ENCODE measurements around the gene BLID. TPM values are rescaled to one million over a fixed set of nuclear protein-coding genes. Genes with fewer than 3 reads are reported as not detected.

Gene BLID
- total RNA-seq, 4 donors from 2014 or later, result not detected

DNA sequence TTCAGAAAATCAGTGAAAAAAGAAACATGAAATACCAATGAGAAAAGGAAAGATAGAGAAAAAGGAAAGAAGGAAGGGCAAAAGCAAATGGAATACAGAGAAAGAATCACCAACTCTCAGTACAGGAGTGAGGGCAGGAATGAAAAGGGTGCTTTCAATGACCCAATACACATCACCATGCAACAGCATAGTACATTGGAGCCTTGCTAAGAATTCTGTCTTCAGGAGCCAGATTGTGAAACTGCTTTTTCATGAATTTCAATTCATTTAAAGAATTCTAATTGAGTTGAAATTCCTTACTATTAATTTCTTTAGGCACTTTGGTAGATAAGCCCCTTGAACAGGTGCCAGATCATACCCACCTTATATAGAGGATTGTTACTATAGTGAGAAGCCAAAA lies 34.9 kb downstream of the BLID start:
- no peaks in the 10 kb centered on the region for H3K9me3 ChIP-seq
- no peaks in the 10 kb centered on the region for H3K27me3 ChIP-seq
- H3K4me3 ChIP-seq, result no peak overlapping the region
- DNase-seq (ENCODE audit: low spot score in 2 of 2), result no peak
- H3K27ac ChIP-seq, result no peak overlapping the region
- H3K36me3 ChIP-seq, result no peaks in the 10 kb centered on the region
- no peaks in the 10 kb centered on the region for H3K4me1 ChIP-seq
- no peak for TF ChIP-seq POLR2A (IDR thresholded peaks at IDR 0.05)
- TF ChIP-seq EP300 (IDR thresholded peaks at IDR 0.05), result no peak
- TF ChIP-seq CTCF (IDR thresholded peaks at IDR 0.05), result no peak
- no peak for TF ChIP-seq POLR2AphosphoS5 (IDR thresholded peaks at IDR 0.05)

GRCh38 chr11:122077459-122077858 lies 38.6 kb downstream of the BLID start:
- DNase-seq (ENCODE audit: low spot score in 2 of 2), result no peak
- H3K9me3 ChIP-seq, result no peaks in the 10 kb centered on the region
- no peak overlapping the region for H3K27ac ChIP-seq
- H3K36me3 ChIP-seq, result no peaks in the 10 kb centered on the region
- H3K4me3 ChIP-seq, result no peak overlapping the region
- no peaks in the 10 kb centered on the region for H3K4me1 ChIP-seq
- no peaks in the 10 kb centered on the region for H3K27me3 ChIP-seq
- WGBS, result 93% methylated on average over 1 of the region's 1 CpG
- no peak for TF ChIP-seq EP300 (IDR thresholded peaks at IDR 0.05)
- no peak for TF ChIP-seq CTCF (IDR thresholded peaks at IDR 0.05)
- TF ChIP-seq POLR2AphosphoS5 (IDR thresholded peaks at IDR 0.05), result no peak
- TF ChIP-seq POLR2A (IDR thresholded peaks at IDR 0.05), result no peak

DNA sequence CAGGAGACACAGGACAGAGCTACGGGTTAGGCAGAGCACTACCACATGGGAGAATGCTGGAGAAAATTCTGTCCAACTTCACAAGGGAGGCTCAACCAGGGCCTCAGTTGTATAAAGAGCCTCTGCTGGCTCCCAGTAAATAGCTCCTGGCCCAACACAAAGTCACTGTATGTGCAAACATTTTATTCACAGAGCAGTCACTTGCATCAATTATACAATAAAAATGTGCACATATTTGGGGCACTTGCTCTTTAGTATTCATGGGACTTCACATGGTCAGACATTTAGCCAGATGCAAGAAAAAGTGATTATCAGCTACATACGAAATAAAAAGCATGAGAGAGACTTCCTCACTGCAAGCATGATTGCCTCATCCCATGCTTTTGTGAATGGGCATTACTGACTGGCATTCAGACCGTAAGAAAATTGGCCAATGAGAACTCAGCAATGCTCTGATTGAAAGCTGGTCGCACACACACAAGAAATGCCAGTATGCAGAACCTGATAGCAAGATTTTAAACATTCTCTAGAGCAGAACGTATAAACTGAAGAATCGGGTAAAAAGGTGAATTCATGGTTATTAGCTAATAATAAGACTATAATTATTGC lies 39.4 kb downstream of the BLID start:
- Histone ChIP-seq H3K9me3 (no peaks in the 10 kb centered on the region), H3K27me3 (no peaks in the 10 kb centered on the region), H3K27ac (no peak overlapping the region), H3K36me3 (no peaks in the 10 kb centered on the region), H3K4me1 (no peaks in the 10 kb centered on the region), H3K4me3 (no peak overlapping the region)
- DNase-seq (ENCODE audit: low spot score in 2 of 2), result no peak
- no peak for TF ChIP-seq POLR2AphosphoS5 (IDR thresholded peaks at IDR 0.05)
- no peak for TF ChIP-seq CTCF (IDR thresholded peaks at IDR 0.05)
- no peak for TF ChIP-seq POLR2A (IDR thresholded peaks at IDR 0.05)
- no peak for TF ChIP-seq EP300 (IDR thresholded peaks at IDR 0.05)
- 84% methylated on average over 6 of the region's 6 CpGs for WGBS

DNA sequence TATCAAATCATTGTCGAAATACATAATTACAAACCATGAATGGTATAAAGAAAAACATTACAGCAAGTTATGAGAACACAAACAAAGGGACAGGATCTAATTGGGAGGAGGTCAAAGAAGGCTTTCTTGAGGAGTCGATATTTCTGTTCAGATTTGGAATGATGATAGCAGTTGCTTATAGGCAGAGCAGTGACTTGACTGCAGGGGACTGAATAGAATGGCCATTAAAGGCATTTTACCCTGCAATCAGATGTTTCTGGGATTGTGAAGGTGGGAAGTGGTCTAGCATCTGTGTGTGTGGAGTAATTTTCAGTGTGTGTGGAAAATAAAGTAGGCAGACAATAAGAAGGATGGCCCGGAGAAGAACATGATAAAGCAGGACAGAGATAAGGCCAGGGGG lies 41.0 kb downstream of the BLID start:
- WGBS, result 84% methylated on average over 3 of the region's 3 CpGs
- Histone ChIP-seq H3K27ac (no peak overlapping the region), H3K27me3 (no peaks in the 10 kb centered on the region), H3K9me3 (no peaks in the 10 kb centered on the region), H3K4me3 (no peak overlapping the region), H3K4me1 (no peaks in the 10 kb centered on the region), H3K36me3 (no peaks in the 10 kb centered on the region)
- DNase-seq (ENCODE audit: low spot score in 2 of 2), result no peak
- TF ChIP-seq EP300 (IDR thresholded peaks at IDR 0.05) (no peak), CTCF (IDR thresholded peaks at IDR 0.05) (no peak), POLR2A (IDR thresholded peaks at IDR 0.05) (no peak), POLR2AphosphoS5 (IDR thresholded peaks at IDR 0.05) (no peak)

DNA sequence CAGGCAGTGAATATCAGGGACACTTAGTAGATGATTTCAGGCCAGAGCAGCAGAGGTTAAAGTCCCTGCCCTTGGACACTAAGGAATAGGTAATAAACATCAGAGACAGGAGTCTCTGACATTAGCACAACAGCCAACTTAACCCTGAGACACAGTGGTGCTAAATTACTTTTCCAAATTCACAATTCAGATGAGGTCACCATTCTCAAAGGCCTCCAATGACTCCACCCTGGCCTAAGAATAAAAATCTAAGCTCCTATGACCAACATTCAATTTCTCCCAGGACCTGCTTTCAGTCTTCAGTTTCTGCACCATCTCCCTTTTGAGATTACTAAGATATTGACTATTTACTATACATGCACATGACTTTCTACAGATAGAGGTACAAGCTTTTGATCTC lies 42.0 kb downstream of the BLID start:
- Histone ChIP-seq H3K4me3 (no peak overlapping the region), H3K27ac (no peak overlapping the region), H3K4me1 (no peaks in the 10 kb centered on the region), H3K27me3 (no peaks in the 10 kb centered on the region), H3K9me3 (no peaks in the 10 kb centered on the region), H3K36me3 (no peaks in the 10 kb centered on the region)
- DNase-seq (ENCODE audit: low spot score in 2 of 2), result no peak
- TF ChIP-seq POLR2AphosphoS5 (IDR thresholded peaks at IDR 0.05) (no peak), POLR2A (IDR thresholded peaks at IDR 0.05) (no peak), CTCF (IDR thresholded peaks at IDR 0.05) (no peak), EP300 (IDR thresholded peaks at IDR 0.05) (no peak)

All from suprapubic skin (tissue), 4 donors.